Measurements from ENCODE around the gene GASK1A. TPM values are rescaled to one million over a fixed set of nuclear protein-coding genes. Genes with fewer than 3 reads are reported as not detected.
"Not testable (repeated sequence)": the region's sequence is repeated elsewhere in the genome, so short reads cannot be mapped to it uniquely, and the experiment has no call there.

GASK1A gene
- total RNA-seq, 1 experiment from 2014 or later = 1.9 TPM

- H3K9me2 ChIP-seq (replicated peaks; ENCODE audit: low read length) = no peaks in the 10 kb centered on the region
- H3K79me2 ChIP-seq (ENCODE audit: low read length) = no peaks in the 10 kb centered on the region
- intact Hi-C loops (cut with micrococcal nuclease) = no loop called here
- ATAC-seq = no peak
- no peak overlapping the region for H2AFZ ChIP-seq (ENCODE audit: low read length)
- TF ChIP-seq, protein P1, sequence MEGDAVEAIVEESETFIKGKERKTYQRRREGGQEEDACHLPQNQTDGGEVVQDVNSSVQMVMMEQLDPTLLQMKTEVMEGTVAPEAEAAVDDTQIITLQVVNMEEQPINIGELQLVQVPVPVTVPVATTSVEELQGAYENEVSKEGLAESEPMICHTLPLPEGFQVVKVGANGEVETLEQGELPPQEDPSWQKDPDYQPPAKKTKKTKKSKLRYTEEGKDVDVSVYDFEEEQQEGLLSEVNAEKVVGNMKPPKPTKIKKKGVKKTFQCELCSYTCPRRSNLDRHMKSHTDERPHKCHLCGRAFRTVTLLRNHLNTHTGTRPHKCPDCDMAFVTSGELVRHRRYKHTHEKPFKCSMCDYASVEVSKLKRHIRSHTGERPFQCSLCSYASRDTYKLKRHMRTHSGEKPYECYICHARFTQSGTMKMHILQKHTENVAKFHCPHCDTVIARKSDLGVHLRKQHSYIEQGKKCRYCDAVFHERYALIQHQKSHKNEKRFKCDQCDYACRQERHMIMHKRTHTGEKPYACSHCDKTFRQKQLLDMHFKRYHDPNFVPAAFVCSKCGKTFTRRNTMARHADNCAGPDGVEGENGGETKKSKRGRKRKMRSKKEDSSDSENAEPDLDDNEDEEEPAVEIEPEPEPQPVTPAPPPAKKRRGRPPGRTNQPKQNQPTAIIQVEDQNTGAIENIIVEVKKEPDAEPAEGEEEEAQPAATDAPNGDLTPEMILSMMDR (conservative IDR thresholded peaks at IDR 0.05; ENCODE audit: low read depth, low read length) = no peak
- TF ChIP-seq EZH2 (IDR thresholded peaks at IDR 0.05; ENCODE audit: low read length, unreplicated experiment) = no peak
- no peak for TF ChIP-seq EZH2phosphoT487 (IDR thresholded peaks at IDR 0.05; ENCODE audit: borderline replicate concordance, low read length)
- BruUV-seq (replicated peaks) = no TSS peak
- no peaks in the 10 kb centered on the region for H3F3A ChIP-seq (ENCODE audit: low read length, unreplicated experiment)
- no peaks in the 10 kb centered on the region for H3K36me3 ChIP-seq (ENCODE audit: low read depth, low read length)
- peak; percentile 9 for DNase-seq
- H4K20me1 ChIP-seq (ENCODE audit: low read length) = no peaks in the 10 kb centered on the region
- ChIA-PET POLR2A (ENCODE audit: unreplicated experiment) (interaction anchor here (0.6 kb wide), 1 partner anchor 1313 kb away, joined by 3 read pairs; no protein-coding TSS in a partner anchor), CTCF (no interaction called here)
- H3K4me3 ChIP-seq (ENCODE audit: low read length) = no peak overlapping the region
- H3K27ac ChIP-seq (ENCODE audit: low read length) = no peak overlapping the region
- H3K27me3 ChIP-seq (ENCODE audit: low read length) = peaks cover 4% of the 10 kb centered on the region; the same call in 1 of the 2 replicates
- H3K4me2 ChIP-seq (ENCODE audit: low read length) = no peak overlapping the region
- no peak overlapping the region for H3K9ac ChIP-seq (ENCODE audit: low read length)
- H3K9me3 ChIP-seq (ENCODE audit: low read length) = no peaks in the 10 kb centered on the region; the same call in 1 of the 2 replicates
- H3K4me1 ChIP-seq (ENCODE audit: insufficient read depth, low read length) = no peaks in the 10 kb centered on the region
Measured at GRCh38 chr3:43043071-43043766, 64.1 kb downstream of the GASK1A start.

DNA sequence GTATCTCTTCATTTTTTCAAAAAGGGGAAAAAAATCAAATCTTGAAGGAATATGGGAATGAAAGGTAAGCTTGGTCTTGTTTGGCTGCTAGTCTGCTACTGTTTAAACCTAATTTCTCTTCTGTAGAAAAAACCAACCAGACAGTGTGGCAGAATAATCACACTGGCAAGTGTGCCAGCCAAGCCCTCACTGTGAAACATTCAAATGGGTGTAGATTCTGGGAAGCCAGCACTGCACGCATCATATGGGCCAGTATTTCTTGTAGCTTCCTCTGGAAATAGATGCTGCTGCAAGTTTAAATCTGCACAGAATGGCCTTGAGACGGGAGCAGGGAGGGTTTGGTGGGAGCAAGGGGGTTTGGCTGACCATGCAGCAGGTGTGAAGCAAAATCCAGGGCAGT is 64.7 kb downstream of the GASK1A start:
- CTCF ChIA-PET = no interaction called here
- Histone ChIP-seq H3K4me2 (ENCODE audit: low read length) (no peak overlapping the region), H3F3A (ENCODE audit: low read length, unreplicated experiment) (no peaks in the 10 kb centered on the region), H3K9me2 (replicated peaks; ENCODE audit: low read length) (no peaks in the 10 kb centered on the region), H3K4me3 (ENCODE audit: low read length) (no peak overlapping the region), H2AFZ (ENCODE audit: low read length) (no peak overlapping the region), H3K27ac (ENCODE audit: low read length) (no peak overlapping the region), H3K4me1 (ENCODE audit: insufficient read depth, low read length) (no peaks in the 10 kb centered on the region), H3K9me3 (ENCODE audit: low read length) (no peaks in the 10 kb centered on the region; the same call in 1 of the 2 replicates), H3K36me3 (ENCODE audit: low read depth, low read length) (no peaks in the 10 kb centered on the region), H3K79me2 (ENCODE audit: low read length) (no peaks in the 10 kb centered on the region), H3K27me3 (ENCODE audit: low read length) (no peaks in the 10 kb centered on the region), H4K20me1 (ENCODE audit: low read length) (no peaks in the 10 kb centered on the region), H3K9ac (ENCODE audit: low read length) (no peak overlapping the region)
- no TSS peak for BruUV-seq (replicated peaks)
- DNase-seq = no peak
- no peak for ATAC-seq
- POLR2A ChIA-PET (ENCODE audit: unreplicated experiment) = interaction anchor here (0.6 kb wide), 1 partner anchor 1313 kb away, joined by 3 read pairs; no protein-coding TSS in a partner anchor
- intact Hi-C loops (cut with micrococcal nuclease) = no loop called here
- TF ChIP-seq EZH2phosphoT487 (IDR thresholded peaks at IDR 0.05; ENCODE audit: borderline replicate concordance, low read length) = no peak

DNA sequence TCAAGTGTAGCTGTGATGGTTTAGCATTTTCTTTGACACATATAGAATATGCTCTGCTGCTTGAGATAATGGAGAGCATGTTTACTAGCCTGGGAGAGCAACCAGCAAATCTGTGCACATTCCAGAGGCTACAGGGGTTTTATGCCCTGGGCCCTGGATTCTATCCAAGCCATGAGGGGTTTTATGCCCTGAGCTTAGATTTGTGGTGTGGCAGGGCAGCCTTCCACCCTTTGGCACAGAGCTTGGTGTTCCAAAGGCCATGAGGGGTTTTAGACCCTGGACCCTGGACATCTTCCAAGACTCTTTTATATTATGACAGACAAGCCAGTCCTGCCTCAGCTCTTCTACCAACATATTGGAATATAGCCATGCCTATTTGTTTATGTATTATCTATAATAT is 66.0 kb downstream of the GASK1A start:
- DNase-seq; H4K20me1 ChIP-seq (ENCODE audit: low read length); H3K79me2 ChIP-seq (ENCODE audit: low read length); intact Hi-C loops (cut with micrococcal nuclease); BruUV-seq (replicated peaks); H3K9ac ChIP-seq (ENCODE audit: low read length); H3K9me3 ChIP-seq (ENCODE audit: low read length); ATAC-seq; H3F3A ChIP-seq (ENCODE audit: low read length, unreplicated experiment); POLR2A ChIA-PET (ENCODE audit: unreplicated experiment); H2AFZ ChIP-seq (ENCODE audit: low read length); H3K27ac ChIP-seq (ENCODE audit: low read length); H3K4me1 ChIP-seq (ENCODE audit: insufficient read depth, low read length); H3K27me3 ChIP-seq (ENCODE audit: low read length); CTCF ChIA-PET; H3K4me3 ChIP-seq (ENCODE audit: low read length); H3K36me3 ChIP-seq (ENCODE audit: low read depth, low read length); H3K4me2 ChIP-seq (ENCODE audit: low read length); H3K9me2 ChIP-seq (replicated peaks; ENCODE audit: low read length): not testable (repeated sequence)
